HG03520 (cell line): Measurements from ENCODE around the gene LINC00632.

Experiments used
- ATAC-seq: cut with Tn5 transposase; IDR thresholded peaks from one replicate; pipeline ENCODE4 v1.9.1; 2021; ENCODE audit warnings: mild to moderate bottlenecking, moderate library complexity; ENCODE audit not compliant: unreplicated experiment

The LINC00632 gene

DNA sequence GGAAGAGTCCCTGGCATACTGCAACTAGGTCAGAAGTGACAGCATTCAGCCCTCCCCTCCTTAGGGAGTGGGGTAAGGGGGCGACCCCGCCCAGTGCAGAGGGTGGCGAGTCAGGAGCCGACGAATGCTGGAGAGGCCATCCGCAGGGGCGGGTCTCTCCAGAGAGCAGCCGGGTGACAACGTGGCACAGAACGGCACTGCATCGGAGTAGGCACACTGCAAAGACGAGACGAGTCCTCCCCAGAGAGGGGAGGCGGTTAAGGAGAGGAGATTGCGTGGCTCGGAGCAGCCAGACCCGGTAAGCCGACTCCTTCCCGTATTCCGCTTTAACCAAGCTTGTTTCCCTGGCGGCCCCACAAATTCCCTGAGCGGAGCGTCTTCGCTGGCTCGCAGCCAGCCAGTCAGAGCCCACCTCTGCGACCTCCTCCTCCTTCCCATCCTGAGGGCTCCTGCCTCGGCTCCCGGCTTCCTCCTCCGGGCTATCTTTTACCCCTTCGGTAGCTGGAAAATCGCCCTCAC lies 54.9 kb downstream of the LINC00632 start:
- ATAC-seq, result no peak

DNA sequence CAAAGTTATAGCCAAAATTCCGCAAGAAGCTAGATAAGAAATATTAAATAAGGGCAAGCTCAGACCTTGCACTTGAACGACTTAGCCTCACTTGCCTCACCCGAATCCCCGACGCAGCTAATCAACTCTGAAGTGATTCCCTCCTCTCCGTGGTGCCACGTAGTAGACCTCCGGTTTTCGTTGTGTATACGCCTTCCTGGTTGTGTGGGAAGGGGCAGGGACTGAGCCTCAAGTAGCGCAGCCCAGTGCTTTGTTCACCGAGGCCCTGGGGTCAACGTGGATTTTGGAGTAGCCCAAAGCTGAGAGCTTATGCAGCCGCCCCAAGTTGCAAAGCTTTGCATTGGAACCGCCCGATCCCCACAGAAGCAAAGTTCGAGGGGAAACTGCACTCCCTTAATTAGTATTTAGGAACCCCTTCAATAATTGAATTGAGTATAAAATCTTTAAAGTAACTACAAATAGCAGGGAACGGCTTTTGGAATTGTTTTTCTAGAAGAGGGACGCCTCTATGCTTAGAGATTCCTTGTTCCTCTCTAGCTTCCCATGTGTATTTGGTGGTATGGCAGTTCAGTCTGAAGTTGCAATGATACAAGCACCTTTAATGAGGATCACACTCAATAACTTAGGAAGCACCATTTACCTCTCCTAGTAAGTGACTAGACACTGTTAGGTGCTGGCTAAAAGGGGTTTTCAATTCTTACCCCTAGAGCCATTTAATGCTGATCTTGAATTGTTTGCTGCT lies 55.7 kb downstream of the LINC00632 start:
- no peak for ATAC-seq

DNA sequence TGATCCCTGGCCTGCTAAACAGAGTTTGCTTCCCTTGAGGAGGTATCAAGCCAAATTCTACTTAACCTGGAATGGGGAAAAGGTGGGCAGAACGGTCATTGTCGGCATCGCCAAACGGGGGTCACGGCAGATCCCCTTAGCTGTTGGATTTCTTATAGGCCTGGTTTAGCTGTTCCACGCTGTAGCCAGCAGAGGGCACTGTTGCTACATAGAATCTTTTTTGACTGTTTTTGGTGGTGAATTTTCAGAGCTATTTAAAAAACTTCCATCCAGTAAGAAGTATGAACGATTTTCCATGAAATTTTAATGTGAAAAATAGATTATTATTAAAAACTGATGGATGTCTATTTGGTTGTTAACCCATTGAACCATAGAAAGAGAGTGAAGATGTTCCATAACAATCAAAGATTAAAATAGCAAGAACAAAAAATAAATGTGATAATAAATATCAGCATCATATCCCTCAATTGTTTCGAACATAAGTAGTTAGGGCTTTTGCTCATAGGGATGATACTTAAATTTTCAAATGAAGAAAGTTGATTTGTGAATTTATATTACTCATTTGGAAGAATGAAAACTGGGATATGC lies 56.6 kb downstream of the LINC00632 start:
- ATAC-seq, result no peak

- ATAC-seq, result no peak
These were observed 58.1 kb downstream of the LINC00632 start for GRCh38 chrX:140767646-140768045.

- ATAC-seq, result no peak
These were observed 65.7 kb downstream of the LINC00632 start for GRCh38 chrX:140775211-140775610.

- no peak for ATAC-seq
These were observed 66.8 kb downstream of the LINC00632 start for GRCh38 chrX:140776320-140776719.

- no peak for ATAC-seq
These were observed 85.1 kb downstream of the LINC00632 start for GRCh38 chrX:140794642-140795041.

GRCh38 chrX:140799216-140799615 lies 89.7 kb downstream of the LINC00632 start:
- ATAC-seq, result no peak

- no peak for ATAC-seq
These were observed 94.7 kb downstream of the LINC00632 start for GRCh38 chrX:140804292-140804691.

DNA sequence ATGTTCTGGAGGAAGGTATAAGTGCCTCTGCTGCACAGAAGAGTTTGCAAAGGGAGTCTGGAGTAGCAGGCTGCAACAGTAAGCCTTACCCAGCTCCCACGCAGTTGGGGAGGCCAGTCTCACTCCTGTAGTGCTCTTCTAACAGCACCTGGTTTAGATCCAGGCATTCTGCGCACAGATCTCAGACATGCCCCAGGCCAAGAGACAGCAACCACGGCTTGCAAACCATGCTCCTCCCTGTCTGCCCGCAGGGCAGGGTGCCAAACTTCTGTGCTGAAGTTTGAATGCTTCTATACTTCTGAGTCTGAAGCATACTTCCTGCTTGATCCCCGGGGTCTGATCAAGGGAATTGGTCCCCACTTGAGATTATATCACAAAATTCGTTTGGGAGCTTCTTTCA lies 106.3 kb downstream of the LINC00632 start:
- no peak for ATAC-seq

GRCh38 chrX:140817943-140818342 lies 108.4 kb downstream of the LINC00632 start:
- ATAC-seq, result no peak

DNA sequence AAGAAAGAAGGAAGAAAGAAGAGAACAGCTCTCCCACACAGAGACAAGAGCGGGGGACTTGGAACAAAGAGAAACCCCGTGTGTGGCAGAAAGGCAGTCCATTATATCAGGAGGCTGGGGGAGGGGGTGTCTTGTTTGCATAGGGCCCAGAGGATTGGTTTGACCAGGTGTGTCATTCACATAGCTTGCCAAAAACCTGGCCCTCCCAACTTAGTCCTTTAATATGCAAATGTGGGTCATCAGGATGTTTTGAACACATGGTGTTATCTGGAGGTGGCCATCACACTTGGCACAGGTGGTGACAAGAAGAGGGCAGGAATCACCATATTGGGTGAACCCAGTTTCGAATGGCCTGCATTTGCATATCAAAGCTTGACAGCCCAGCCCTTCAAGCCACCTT lies 111.7 kb downstream of the LINC00632 start:
- no peak for ATAC-seq

- no peak for ATAC-seq
These were observed 112.6 kb downstream of the LINC00632 start for GRCh38 chrX:140822184-140822583.

DNA sequence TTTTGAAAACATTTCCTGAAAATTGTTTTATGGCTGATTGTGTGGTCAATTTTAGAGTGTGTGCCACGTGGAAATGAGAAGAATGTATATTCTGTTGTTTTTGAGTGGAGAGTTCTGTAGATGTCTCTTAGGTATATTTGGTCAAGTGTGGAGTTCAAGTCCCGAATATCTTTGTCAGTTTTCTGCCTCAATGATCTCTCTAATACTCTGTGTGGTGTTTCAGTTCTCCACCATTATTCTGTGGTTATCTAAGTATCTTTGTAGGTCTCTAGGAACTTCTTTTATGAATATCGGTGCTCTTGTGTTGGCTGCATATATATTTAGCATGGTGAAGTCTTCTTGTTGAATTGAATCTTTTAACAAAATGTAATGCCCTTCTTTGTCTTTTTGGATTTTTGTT lies 113.3 kb downstream of the LINC00632 start:
- ATAC-seq, result no peak

GRCh38 chrX:140836874-140837273 lies 127.3 kb downstream of the LINC00632 start:
- no peak for ATAC-seq
